Endothelial cell of umbilical vein (primary cell): ENCODE measurements around the gene ST6GALNAC4.

ENCODE experiments used
- EZH2 ChIP-seq: IDR thresholded peaks from 2 replicates; pipeline ENCODE4 v1.6.1; 2012; ENCODE audit warnings: borderline replicate concordance, low read depth, mild to moderate bottlenecking, moderate library complexity, low read length, inconsistent platforms; ENCODE audit not compliant: severe bottlenecking
- GATA2 ChIP-seq: IDR thresholded peaks from 2 replicates; pipeline ENCODE4 v1.7.0; 2011; ENCODE audit warnings: low read depth, mild to moderate bottlenecking, moderate library complexity, mixed read lengths, low read length; ENCODE audit not compliant: insufficient read length, insufficient read depth
- JUN ChIP-seq: IDR thresholded peaks from 2 replicates; pipeline ENCODE4 v1.6.1; 2011; ENCODE audit warnings: borderline replicate concordance, low read depth; ENCODE audit not compliant: insufficient read length, insufficient read depth
- MYC ChIP-seq: IDR thresholded peaks from one replicate; pipeline ENCODE4 v1.6.1; 2011; ENCODE audit warnings: mild to moderate bottlenecking, low read depth, low read length
- POLR2A ChIP-seq: IDR thresholded peaks from 2 replicates; pipeline ENCODE4 v1.6.1; 2012; ENCODE audit warnings: low read depth, mild to moderate bottlenecking, control low read depth, low read length
- POLR2AphosphoS5 ChIP-seq: IDR thresholded peaks from 2 replicates; pipeline ENCODE4 v1.6.1; 2012; ENCODE audit warnings: low read depth, mild to moderate bottlenecking, control low read depth, low read length, moderate library complexity; ENCODE audit not compliant: insufficient read depth
- TF ChIP-seq, protein P1 (sequence below), 2 donors: IDR thresholded peaks; 1 replicate in 1 of 2; 2 replicates in 1 of 2; pipeline ENCODE4 v1.5.1; 2011; ENCODE audit warnings: low read length in 2 of 2, mild to moderate bottlenecking in 2 of 2, moderate library complexity in 2 of 2, control low read depth in 1 of 2, inconsistent platforms in 1 of 2, low read depth in 1 of 2; ENCODE audit not compliant: insufficient read depth in 1 of 2; ENCODE audit errors: extremely low read depth in 1 of 2
- TF ChIP-seq, protein P2 (sequence below): IDR thresholded peaks from 2 replicates; pipeline ENCODE4 v1.6.1; 2011; ENCODE audit not compliant: insufficient read depth, insufficient read length

DNA sequence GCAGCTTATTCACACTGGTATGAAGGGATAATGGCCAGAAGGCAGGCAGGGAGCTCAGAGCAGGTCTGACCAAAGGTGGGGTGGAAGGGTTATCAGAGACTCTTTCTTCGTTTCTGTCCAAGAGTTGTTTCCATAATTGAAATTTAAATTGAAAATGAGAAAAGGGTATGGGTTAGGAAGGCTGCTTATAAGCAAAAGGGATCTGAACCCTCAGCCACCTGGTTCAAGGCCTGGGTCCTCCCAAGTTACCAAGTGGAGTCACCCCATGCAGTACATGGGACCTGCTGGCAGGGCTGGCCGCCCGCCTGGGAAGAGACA is 46.2 kb upstream of the ST6GALNAC4 start:
- TF ChIP-seq GATA2: no peak
- TF ChIP-seq POLR2AphosphoS5: no peak
- TF ChIP-seq, protein P1, sequence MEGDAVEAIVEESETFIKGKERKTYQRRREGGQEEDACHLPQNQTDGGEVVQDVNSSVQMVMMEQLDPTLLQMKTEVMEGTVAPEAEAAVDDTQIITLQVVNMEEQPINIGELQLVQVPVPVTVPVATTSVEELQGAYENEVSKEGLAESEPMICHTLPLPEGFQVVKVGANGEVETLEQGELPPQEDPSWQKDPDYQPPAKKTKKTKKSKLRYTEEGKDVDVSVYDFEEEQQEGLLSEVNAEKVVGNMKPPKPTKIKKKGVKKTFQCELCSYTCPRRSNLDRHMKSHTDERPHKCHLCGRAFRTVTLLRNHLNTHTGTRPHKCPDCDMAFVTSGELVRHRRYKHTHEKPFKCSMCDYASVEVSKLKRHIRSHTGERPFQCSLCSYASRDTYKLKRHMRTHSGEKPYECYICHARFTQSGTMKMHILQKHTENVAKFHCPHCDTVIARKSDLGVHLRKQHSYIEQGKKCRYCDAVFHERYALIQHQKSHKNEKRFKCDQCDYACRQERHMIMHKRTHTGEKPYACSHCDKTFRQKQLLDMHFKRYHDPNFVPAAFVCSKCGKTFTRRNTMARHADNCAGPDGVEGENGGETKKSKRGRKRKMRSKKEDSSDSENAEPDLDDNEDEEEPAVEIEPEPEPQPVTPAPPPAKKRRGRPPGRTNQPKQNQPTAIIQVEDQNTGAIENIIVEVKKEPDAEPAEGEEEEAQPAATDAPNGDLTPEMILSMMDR (IDR thresholded peaks at IDR 0.05; ENCODE audit: extremely low read depth in 1 of 2, insufficient read depth in 1 of 2, low read depth in 1 of 2, low read length in 2 of 2): no peak
- no peak for TF ChIP-seq POLR2A
- no peak for TF ChIP-seq MYC
- TF ChIP-seq JUN: no peak
- TF ChIP-seq, protein P2, sequence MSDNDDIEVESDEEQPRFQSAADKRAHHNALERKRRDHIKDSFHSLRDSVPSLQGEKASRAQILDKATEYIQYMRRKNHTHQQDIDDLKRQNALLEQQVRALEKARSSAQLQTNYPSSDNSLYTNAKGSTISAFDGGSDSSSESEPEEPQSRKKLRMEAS: no peak
- TF ChIP-seq EZH2: no peak
